GM12872 (cell line): ENCODE results near the gene COMMD9.

Experiments used
- TF ChIP-seq, protein P1 (sequence below): IDR thresholded peaks from 3 replicates; pipeline ENCODE4 v1.5.1; 2011; ENCODE audit warnings: low read depth, mild to moderate bottlenecking, low read length, moderate library complexity; ENCODE audit not compliant: insufficient read depth

The COMMD9 gene

DNA sequence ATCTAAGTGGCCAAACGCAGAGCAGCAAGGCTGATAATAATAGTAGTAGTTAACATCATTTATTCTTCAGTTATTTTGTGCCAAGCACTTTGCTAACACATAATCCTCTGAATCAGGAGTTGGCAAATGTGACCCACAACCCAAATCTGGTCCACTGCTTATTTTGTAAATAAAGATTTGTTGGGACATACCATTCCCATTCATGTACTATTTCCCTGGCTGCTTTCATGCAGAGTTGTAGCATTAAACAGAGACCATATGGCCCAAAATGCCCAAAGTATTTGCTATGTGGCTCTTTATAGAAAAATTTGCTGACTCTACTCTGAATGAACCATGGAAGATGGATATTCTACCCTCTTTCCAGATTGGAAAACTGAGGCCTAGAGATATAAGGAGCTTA lies 50.3 kb downstream of the COMMD9 start:
- TF ChIP-seq, protein P1, sequence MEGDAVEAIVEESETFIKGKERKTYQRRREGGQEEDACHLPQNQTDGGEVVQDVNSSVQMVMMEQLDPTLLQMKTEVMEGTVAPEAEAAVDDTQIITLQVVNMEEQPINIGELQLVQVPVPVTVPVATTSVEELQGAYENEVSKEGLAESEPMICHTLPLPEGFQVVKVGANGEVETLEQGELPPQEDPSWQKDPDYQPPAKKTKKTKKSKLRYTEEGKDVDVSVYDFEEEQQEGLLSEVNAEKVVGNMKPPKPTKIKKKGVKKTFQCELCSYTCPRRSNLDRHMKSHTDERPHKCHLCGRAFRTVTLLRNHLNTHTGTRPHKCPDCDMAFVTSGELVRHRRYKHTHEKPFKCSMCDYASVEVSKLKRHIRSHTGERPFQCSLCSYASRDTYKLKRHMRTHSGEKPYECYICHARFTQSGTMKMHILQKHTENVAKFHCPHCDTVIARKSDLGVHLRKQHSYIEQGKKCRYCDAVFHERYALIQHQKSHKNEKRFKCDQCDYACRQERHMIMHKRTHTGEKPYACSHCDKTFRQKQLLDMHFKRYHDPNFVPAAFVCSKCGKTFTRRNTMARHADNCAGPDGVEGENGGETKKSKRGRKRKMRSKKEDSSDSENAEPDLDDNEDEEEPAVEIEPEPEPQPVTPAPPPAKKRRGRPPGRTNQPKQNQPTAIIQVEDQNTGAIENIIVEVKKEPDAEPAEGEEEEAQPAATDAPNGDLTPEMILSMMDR, result no peak

DNA sequence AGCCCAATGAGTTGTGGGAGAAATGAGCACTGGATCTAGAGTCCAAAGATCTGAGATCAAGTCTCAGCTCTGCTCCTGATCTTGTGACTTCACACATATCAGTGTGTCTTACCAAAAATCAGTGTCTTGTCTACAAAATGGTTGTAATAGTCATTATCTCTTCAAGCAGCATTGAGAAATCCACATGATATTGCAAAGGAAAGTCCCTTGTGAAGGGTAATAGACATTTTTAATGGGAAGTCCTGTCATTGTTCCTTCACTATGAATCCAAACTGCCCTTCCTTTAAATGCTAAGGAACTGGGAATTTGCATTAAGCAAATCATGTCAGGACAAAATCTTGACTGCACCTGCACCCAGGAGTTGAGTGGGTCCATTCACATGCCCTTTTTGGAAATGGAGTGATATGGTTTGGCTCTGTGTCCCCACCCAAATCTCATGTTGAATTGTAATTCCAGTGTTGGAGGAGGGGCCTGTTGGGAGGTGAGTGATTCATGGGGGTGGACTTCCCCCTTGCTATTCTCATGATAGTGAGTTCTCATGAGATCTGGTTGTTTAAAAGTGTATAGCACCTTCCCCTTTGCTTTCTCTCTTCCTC lies 51.1 kb downstream of the COMMD9 start:
- TF ChIP-seq, protein P1, result no peak

DNA sequence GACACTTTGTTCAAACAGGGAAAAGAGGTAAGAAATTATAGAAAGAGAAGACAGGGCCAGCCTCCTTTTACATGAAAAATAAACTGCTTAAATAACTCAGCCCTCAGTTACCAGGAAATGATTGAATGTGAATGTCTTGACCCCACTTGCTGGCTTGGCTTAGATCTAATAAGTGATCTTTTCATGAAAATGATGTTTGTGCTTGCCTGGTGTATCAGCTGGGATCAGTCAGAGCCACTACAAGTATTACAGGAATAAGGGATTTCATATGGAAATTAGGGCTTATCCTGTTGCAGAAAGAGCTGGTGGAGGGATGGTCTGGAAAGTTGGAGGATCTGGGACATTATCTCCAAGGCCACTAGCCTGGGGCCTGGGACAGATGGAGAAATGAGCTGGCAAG lies 51.8 kb downstream of the COMMD9 start:
- TF ChIP-seq, protein P1, result no peak

DNA sequence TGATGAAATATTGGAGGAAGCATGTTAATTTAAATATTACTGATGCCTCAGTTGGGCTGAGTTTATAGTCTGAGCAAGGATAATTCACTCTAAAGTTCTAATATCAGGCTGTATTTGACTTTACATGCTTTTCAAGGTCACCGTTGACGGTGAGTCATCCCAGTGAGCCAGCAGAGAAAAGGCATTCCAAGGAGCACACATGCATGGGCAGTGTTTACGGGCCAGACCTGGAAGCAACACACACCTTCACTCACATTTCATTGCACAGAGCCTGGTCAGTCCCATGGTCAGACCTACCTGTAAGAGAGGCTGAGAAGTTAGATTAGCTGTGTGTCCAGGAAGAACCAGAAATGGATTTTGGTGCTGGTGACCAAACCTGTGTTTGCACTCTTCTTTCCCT lies 53.5 kb downstream of the COMMD9 start:
- TF ChIP-seq, protein P1, result no peak

DNA sequence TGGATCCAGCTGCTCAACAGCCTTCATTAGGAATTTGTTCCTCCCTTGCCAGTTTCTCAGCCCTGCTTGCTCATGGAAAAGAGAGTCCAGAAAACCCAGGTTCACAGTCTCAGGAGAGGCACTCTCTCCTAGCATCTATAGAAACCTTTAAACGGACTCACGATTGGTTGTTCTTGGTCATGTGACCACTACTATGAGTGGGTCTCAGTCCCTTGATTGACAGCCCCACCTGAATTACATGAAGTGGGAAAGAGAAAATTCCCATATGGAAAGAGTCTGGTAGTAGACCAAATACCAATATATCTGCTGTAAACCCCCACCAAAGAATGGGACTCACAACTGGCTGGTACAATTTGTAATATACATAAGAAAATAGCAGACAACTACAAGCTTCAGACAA lies 54.4 kb downstream of the COMMD9 start:
- TF ChIP-seq, protein P1, result no peak

DNA sequence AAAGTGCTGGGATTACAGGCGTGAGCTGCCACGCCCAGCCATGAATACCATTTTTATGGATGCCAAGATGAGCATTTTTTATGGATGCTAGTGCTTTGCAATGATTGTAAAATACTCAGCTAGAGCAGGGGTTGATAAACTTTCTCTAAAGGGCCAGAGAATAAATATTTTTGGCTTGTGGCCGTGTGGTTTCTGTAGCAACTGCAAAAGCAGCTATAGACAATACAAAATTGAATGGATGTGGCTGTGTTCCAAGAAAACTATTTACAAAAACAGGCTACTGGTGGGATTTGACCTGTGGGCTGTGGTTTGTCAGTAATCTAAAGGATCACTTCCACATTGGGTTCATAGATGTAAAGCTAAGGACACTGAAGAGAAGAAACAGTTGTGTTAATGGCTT lies 56.0 kb downstream of the COMMD9 start:
- TF ChIP-seq, protein P1, result no peak

DNA sequence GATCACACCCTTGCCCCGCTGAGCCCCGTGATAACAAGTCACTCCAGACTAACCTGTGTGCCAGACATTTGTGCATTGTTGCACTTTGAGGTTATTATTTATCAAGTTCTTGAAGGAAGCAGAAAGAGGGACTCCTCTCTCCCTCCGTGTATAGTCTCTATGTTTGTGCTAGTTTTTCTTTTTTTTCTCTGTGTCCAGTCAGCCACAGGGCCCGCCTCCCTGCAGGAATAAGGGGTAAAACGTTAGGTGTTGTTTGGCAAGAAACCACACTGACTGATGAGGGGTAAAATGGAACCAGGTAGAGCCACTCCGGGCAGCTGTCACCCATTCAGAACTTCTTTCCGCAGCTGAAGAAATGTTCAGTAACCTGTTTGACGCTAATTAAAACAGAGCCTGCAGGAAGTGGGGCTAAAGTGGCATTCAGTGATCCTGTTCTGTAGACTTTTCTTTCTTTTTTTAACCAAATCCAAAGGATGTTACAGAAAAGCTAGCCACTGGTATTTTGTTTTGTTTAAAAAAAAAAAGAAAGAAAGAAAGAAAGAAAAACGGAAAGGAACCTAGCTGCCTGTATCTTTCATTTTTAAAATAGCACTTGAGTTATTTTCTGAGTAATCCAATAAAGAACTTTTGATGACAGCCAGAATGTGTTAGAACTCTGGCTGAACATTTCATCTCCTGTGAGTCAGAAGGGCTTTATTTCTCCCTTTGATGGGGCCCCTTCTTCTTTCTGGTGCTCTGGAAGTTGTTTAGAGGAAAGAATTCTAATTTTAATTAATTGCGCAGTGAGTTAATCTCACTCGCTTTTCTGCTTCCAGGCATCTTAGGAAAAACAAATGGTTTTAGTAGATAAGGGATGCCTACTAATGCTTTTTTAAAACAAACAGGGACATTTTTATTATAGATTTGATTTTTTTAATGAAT lies 58.2 kb downstream of the COMMD9 start:
- TF ChIP-seq, protein P1, result no peak
